ENCODE data around the gene NDRG4.

Gene NDRG4

DNA sequence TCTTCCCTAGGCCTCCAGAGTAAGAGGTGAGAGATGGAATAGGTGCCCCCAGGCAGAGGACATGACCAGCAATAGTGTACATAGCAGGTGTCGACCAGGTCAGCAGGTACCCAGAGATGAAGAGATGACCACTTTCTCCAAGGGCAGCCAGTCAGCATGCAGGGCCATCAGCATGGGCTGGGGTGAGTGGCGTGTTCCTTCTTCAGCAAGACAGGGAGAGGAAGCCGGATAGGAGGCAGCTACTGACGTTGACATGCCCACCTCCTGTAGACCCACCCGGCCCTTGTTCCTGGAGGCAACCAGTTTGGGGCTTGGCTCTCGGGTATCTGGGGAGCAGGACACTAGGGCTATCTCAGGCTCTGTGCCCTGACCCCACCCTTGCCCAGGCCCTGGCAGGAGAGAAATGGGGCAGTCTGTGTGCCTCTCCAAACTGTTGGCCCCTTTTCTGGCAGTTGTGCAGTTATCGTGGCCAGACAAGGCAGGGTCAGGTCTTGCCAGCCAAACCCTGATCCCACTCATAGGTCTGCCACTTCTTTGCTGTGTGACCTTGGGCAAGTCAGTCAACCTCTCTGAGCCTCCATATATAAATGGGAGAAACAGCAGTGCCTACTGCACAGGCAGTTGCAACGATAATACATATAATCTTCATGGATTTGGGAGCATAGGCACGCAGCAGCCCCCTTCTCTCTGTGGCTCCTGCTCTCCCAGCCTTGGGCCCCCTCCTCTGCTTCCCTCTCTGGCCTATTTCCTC lies 1.4 kb upstream of the NDRG4 start:
- no peak for DNase-seq (ENCODE audit: insufficient read length, low spot score)
- FAIRE-seq = no peak
- no peak for TF ChIP-seq PAX5 (IDR thresholded peaks at IDR 0.05; ENCODE audit: insufficient read depth, low read length, severe bottlenecking)
- TF ChIP-seq SPI1 (IDR thresholded peaks at IDR 0.05; ENCODE audit: low read depth, low read length) = no peak
- no peak for TF ChIP-seq POLR2A (IDR thresholded peaks at IDR 0.05; ENCODE audit: low read depth, low read length)
- TF ChIP-seq POU2F2 (IDR thresholded peaks at IDR 0.05; ENCODE audit: low read depth, low read length) = no peak
- TF ChIP-seq POLR2AphosphoS5 (IDR thresholded peaks at IDR 0.05; ENCODE audit: low read depth, low read length) = no peak
- TF ChIP-seq TAF1 (IDR thresholded peaks at IDR 0.05; ENCODE audit: low read depth, low read length) = no peak

DNA sequence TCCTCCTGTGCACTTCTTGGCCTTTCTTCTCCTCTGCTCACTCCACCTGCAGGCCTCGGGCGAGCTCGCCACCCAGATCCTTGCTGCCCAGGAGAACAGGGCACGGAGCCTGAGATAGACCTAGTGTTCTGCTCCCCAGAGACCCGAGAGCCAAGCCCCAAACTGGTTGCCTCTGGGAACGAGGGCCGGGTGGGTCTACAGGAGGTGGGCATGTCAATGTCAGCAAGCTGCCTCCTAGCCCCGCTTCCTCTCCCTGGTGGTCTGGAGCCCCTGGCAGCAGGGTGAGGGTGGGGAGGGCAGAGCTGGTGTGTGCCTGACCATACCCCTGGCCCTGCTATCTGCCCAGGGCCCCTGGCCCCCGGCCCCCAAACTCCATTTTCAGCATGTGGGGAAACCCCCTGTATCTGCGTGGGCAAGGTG lies 841 bp upstream of the NDRG4 start:
- no peak for DNase-seq (ENCODE audit: insufficient read length, low spot score)
- FAIRE-seq = no peak
- no peak for TF ChIP-seq POLR2AphosphoS5 (IDR thresholded peaks at IDR 0.05; ENCODE audit: low read depth, low read length)
- no peak for TF ChIP-seq TAF1 (IDR thresholded peaks at IDR 0.05; ENCODE audit: low read depth, low read length)
- no peak for TF ChIP-seq POU2F2 (IDR thresholded peaks at IDR 0.05; ENCODE audit: low read depth, low read length)
- no peak for TF ChIP-seq PAX5 (IDR thresholded peaks at IDR 0.05; ENCODE audit: insufficient read depth, low read length, severe bottlenecking)

DNA sequence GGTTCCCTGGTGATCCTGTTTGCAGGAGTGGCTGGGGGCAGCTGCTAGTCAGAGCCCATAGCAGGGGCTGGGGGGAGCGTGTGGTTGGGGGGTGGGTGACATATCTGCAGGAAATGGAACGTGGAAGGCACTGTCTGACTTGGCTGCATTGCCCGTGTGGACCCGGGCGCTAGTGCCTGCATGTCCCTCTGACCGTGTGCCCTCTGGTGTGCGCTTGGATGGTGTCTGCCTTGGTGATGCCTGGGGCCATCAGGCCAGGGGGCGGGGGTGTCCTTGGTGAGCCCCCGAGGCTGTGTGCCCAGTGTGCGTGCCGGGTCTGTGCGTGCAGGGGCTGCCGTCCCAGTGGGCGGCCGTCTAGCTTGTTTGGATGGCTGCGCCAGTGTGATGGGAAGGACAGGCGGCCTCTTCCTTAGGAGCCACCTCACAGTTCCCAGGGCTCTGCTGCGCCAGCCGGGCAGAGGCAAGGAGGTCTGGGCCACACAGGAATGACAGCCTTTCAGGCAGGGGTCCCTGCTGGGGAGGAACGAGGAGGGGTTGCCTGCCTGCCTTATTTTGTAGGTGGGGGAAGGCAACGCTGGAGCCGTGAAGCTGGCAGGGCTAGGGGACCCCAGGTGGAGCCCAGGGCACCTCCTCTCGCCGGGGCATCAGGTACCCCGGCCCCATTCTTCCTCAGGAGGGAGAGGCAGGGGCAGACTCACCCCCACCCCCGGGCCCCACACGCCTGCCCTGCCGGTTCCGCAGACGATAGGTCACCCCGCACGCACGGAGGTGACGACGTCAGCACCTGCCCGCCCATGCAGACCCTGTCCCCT lies 693 bp downstream of the NDRG4 start:
- no peak for TF ChIP-seq POLR2AphosphoS5 (IDR thresholded peaks at IDR 0.05; ENCODE audit: low read depth, low read length)
- no peak for TF ChIP-seq POU2F2 (IDR thresholded peaks at IDR 0.05; ENCODE audit: low read depth, low read length)
- TF ChIP-seq PAX5 (IDR thresholded peaks at IDR 0.05; ENCODE audit: insufficient read depth, low read length, severe bottlenecking) = no peak
- no peak for TF ChIP-seq SPI1 (IDR thresholded peaks at IDR 0.05; ENCODE audit: low read depth, low read length)
- no peak for TF ChIP-seq TAF1 (IDR thresholded peaks at IDR 0.05; ENCODE audit: low read depth, low read length)
- no peak for TF ChIP-seq POLR2A (IDR thresholded peaks at IDR 0.05; ENCODE audit: low read depth, low read length)
- DNase-seq (ENCODE audit: insufficient read length, low spot score) (no peak), FAIRE-seq (peak; percentile 41)

DNA sequence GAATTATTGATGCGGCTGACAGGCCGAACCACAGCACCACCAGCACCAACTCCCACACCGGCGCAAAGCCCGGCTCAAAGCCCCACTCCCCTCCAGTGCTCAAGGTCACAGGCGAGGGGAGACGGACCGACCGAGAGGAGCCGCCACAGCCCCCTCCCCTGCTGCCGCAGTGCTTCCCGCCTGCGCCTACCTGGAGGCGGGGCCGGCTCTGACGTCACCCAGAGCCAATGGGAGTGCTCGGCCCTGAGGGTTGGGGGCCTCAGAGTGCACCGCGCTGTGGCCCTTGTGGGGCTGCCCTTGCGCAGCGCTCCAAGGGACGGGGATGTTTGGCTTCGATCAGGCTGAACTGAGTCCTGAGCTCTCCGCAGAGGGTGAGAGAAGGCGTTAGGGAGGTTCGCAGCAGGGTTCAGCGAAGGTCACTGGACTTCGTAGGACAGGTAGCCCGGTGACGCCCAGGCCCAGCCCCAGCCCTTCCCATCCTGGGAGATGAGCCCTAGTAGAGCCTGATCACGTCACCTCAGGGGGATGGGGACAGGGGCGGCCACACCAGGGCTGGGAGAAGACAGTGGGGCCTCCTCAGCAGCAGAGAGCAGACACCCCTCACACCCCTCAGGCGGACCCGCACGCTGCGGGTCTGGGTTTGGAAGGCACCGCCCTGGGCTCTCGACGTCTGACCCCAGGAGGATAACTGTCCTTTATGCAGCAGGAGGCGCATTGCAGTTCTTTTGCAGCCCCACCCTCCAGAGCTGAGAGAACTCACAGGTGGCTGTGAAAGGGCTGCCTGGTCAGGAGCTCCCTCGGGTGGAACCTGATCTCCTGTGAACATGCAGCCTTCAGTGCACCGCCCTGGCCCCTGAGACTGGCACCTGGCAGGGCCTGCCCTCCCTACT lies 1.5 kb downstream of the NDRG4 start:
- TF ChIP-seq TAF1 (IDR thresholded peaks at IDR 0.05; ENCODE audit: low read depth, low read length) = no peak
- TF ChIP-seq PAX5 (IDR thresholded peaks at IDR 0.05; ENCODE audit: insufficient read depth, low read length, severe bottlenecking) = no peak
- TF ChIP-seq POLR2AphosphoS5 (IDR thresholded peaks at IDR 0.05; ENCODE audit: low read depth, low read length) = no peak
- no peak for TF ChIP-seq POU2F2 (IDR thresholded peaks at IDR 0.05; ENCODE audit: low read depth, low read length)
- TF ChIP-seq SPI1 (IDR thresholded peaks at IDR 0.05; ENCODE audit: low read depth, low read length) = no peak
- no peak for TF ChIP-seq POLR2A (IDR thresholded peaks at IDR 0.05; ENCODE audit: low read depth, low read length)
- DNase-seq (ENCODE audit: insufficient read length, low spot score) (no peak), FAIRE-seq (no peak)

DNA sequence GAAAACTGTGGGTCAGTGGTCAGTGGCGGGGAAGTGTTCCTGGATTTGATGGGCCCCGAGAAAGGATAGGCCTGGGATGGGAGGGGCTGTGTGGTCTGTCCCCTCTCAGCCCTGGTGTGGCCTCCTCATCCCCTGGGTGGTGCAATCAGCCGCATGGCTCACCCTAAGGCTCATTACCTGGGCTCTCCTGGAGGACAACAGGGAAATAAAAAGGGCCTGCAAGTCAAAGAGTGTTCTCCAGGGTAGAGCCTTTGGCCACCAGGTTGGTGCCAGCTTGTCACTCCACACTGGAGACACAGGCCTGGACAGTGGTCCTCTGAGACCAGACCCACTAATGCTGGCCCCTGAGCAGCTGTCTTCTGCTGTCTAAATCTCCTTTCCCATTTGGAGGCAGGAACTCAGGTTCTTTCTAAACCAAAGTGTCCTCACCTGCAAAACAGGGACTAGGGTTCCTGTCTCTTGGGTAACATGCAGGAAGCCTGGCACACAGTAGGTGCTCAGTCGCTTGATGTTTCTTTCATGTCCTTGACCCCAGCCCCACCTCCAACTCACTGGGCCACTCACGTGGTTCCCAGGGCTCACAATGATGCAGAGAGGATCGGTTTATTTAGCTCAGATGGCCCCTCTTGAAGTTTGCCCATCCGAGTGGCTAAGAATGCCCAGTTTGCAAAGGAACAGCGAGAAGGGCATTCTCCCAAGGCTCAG lies 2.4 kb downstream of the NDRG4 start:
- FAIRE-seq = no peak
- TF ChIP-seq POLR2AphosphoS5 (IDR thresholded peaks at IDR 0.05; ENCODE audit: low read depth, low read length) (no peak), PAX5 (IDR thresholded peaks at IDR 0.05; ENCODE audit: insufficient read depth, low read length, severe bottlenecking) (no peak), POLR2A (IDR thresholded peaks at IDR 0.05; ENCODE audit: low read depth, low read length) (no peak), TAF1 (IDR thresholded peaks at IDR 0.05; ENCODE audit: low read depth, low read length) (no peak), POU2F2 (IDR thresholded peaks at IDR 0.05; ENCODE audit: low read depth, low read length) (no peak), SPI1 (IDR thresholded peaks at IDR 0.05; ENCODE audit: low read depth, low read length) (no peak)
- no peak for DNase-seq (ENCODE audit: insufficient read length, low spot score)

DNA sequence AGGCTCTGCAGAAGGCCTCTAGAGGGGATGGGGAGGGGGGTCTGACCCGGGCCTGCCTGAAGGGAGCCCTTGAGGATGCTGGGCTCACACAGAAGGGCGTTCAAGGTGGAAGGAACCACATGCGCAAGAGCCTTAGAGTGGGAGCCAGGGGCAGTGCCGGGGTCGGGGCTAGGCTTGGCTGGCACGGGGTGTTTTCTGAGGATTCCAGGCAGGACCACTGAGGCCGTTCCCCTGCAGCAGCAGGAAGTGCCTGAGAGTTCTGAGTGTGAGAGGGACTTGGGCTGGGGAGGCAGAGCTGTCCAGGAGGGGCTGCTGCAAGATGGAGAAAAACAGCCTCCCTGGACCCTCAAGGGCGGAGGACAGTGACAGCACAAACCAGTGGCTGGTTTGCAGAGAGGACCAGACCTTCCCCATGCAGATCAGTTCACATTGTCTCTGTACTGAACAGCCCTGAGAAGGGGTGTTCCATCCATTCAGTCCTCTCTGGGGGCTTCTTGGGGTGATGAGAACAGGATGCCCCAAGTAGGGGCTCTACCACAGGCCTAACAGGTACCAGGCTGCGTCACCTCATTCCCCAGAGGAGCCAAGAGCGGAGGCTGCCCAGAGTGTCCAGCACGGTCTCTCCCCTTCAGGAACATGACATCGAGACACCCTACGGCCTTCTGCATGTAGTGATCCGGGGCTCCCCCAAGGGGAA lies 3.4 kb downstream of the NDRG4 start:
- TF ChIP-seq POU2F2 (IDR thresholded peaks at IDR 0.05; ENCODE audit: low read depth, low read length) (no peak), POLR2AphosphoS5 (IDR thresholded peaks at IDR 0.05; ENCODE audit: low read depth, low read length) (no peak), POLR2A (IDR thresholded peaks at IDR 0.05; ENCODE audit: low read depth, low read length) (no peak), SPI1 (IDR thresholded peaks at IDR 0.05; ENCODE audit: low read depth, low read length) (no peak), PAX5 (IDR thresholded peaks at IDR 0.05; ENCODE audit: insufficient read depth, low read length, severe bottlenecking) (no peak), TAF1 (IDR thresholded peaks at IDR 0.05; ENCODE audit: low read depth, low read length) (no peak)
- no peak for DNase-seq (ENCODE audit: insufficient read length, low spot score)
- FAIRE-seq = no peak

DNA sequence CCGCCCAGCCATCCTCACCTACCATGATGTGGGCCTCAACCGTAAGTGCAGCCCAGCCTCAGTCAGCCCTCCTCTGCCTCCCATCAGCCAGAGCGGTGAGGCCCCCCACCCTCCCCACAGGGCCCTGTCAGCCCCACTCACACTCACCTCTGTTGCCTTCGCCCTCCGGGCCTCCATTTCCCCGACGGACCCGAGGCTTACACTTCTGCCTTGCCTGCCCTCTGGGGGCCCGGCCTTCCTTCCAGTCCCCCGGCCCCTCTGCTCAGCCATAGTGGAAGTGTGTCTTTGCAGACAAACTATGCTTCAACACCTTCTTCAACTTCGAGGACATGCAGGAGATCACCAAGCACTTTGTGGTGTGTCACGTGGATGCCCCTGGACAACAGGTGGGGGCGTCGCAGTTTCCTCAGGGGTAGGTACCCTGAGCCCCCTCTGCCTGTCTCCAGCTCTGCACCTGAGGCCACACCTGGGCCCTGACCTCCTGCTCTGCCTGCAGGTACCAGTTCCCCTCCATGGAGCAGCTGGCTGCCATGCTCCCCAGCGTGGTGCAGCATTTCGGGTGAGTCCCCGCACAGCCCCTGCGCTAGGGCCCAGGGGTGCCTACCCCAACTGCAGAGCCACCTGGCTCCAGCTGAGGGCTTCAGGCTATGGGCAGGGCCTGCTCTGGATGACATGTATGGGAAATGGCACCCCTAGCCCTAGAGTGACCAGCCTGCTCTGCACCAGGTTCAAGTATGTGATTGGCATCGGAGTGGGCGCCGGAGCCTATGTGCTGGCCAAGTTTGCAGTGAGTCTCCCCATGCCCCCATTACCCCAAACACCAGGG lies 4.1 kb downstream of the NDRG4 start:
- TF ChIP-seq PAX5 (IDR thresholded peaks at IDR 0.05; ENCODE audit: insufficient read depth, low read length, severe bottlenecking) (no peak), SPI1 (IDR thresholded peaks at IDR 0.05; ENCODE audit: low read depth, low read length) (no peak), POLR2A (IDR thresholded peaks at IDR 0.05; ENCODE audit: low read depth, low read length) (no peak), POLR2AphosphoS5 (IDR thresholded peaks at IDR 0.05; ENCODE audit: low read depth, low read length) (no peak), POU2F2 (IDR thresholded peaks at IDR 0.05; ENCODE audit: low read depth, low read length) (no peak), TAF1 (IDR thresholded peaks at IDR 0.05; ENCODE audit: low read depth, low read length) (no peak)
- FAIRE-seq (no peak), DNase-seq (ENCODE audit: insufficient read length, low spot score) (no peak)
